NCI-H345 treated with DMSO at 0.1 percent for 48 hours (cell line): Measurements from ENCODE around the gene ZNF106.

Experiments used
- DNase-seq: peaks from one replicate; lab custom pipeline; 2025; ENCODE audit not compliant: unreplicated experiment; lab: John Stamatoyannopoulos, UW

Gene ZNF106

DNA sequence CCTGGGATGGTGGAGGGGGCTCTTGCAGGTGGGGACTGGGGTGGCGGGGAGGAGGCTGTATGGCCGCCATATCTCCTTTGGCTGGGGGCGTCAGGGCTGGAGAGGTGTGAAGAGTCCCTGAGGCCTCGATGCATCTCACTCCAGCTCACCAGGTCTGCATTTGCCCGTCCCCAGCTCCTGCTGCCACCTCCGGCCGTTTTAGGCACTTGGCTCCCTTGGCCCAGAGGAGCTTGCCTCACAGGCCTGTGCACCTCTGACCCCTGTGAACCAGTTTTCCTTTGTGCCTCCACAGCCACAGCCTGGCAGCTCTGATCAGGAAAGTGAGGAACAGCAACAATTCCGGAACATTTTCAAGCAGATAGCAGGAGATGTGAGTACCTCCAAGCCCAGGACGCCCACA, 81.9 kb downstream of the ZNF106 start:
- DNase-seq, result no peak

DNA sequence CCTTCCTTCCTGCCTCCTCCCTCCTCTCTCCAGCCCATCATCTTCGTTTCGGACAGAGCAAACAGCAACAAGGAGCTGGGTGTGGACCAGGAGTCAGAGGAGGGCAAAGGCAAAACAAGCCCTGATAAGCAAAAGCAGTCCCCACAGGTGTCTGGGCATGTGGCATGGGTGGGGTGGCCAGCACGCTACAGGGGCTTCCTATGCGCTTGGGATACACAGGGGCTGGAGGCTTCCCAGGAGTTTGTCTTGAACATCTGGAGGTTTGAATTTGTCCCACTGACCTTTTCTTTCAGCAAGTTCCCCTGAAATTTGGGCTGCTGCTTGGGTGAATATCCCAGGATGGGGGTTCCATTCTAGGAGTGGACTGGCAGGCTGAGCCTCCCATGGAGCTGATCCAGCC, 82.8 kb downstream of the ZNF106 start:
- no peak for DNase-seq

DNA sequence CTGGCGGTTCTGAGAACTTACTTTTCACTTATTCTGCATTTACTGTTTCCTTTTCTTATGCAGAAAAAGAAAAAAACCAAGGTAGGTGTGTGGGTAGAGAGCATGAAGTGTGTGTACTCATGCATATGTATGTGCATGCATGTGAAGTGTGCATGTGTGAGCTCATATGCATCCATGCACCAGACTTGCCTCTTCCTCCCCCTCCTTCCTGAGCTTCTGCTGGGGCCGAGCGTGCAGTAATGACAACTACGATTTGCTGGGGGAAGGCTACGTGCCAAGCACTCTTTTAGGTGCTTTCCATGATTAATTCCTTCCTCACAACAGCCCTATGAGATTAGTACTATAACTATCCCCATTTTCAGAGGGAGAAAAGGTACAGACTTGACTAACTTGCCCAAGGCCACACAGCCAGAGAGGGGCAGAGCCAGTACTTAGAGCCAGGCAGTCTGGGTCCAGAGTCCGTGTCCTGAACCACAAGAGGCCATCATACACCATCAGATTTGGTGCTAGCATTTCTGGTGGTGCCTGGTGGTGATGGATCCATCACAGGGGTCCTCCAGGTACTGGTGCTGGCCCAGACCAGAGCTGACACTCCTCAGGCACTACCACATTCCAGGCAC, 85.0 kb downstream of the ZNF106 start:
- no peak for DNase-seq

DNA sequence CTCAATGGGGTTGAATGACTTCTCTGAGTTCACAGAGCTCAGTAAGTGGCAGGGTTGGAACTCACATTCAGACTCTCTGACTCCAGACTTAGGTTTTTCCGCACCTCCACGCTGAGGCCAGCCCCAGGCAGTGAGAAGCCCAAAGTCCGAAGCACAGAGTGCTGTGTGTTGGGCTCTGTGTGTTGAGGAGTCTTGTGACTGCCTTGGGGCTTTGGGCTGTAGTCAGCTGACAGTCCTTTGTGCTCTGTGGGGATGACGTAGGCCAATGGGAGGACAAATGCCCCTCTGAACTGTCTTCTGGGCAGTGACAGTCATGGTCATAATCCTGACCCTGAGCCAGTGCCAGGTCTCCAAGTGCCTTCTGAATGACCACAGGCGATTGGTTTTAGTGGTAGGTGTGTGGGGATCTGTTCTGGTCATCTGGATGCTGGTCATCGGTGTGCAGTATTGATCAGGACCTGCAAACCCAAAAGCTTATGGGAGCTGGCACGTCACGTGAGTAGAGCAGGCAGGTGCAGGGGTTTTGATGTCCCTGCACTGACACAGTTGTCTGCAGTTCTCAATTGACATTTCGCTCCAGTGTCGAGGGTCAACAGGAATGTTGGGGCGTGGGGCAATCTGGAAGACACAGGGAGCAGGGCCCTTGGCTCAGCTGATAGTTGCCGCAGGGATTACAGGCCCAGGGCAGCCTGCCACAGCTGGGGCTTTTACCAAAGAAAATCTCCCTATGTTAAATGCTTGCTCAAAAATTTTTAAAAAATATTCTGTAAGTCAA, 86.3 kb downstream of the ZNF106 start:
- no peak for DNase-seq

DNA sequence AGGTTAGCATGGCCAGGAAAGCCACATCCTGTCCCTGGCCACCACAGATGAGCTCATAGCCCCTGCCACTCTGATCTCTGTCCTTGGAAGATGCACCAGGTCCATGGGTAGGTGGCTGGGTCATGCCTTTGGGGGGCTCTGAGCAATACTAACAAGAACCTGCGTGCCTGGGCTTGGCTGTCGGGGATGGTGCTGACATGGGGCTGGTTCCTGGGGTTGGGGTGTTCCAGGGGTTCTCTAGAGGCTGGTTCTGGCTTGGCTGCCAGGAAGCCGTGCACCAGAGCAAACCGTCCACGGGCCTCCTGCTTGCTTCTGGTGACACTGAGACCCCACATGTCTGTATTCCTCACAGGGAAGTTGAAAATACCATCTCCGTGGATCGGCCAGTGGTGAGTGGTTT, 87.6 kb downstream of the ZNF106 start:
- no peak for DNase-seq

DNA sequence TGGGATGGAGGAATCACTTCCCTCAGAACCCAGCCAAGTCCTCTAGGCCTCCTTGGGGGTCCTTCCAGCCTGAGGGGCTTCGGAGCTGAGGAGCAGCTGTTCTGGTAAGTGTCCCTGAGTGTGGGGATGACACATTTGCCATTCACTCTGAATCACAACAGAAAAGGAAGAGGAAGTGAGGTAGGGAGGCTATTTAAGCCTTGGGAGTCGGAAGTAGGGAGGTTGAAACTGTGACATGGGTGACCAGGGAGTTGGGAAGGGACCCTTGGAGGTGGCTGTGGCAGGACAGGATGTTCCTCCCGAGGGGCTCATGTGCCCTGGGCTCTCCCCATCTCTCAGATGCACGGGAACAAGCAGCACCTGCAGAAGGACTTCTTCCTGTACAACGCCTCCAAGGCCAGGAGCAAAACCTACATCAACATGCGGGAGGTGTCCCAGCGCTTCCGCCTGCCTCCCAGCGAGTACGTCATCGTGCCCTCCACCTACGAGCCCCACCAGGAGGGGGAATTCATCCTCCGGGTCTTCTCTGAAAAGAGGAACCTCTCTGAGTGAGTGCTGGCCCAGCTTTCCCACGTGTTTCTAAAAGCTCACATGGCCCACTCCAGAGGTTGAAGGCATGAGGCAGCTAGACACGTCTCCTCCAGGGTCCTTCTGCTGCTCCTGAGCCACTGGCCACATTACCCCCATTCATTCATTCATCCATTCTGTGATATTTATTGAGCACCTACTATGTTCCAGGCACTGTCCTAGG, 88.3 kb downstream of the ZNF106 start:
- DNase-seq, result no peak

DNA sequence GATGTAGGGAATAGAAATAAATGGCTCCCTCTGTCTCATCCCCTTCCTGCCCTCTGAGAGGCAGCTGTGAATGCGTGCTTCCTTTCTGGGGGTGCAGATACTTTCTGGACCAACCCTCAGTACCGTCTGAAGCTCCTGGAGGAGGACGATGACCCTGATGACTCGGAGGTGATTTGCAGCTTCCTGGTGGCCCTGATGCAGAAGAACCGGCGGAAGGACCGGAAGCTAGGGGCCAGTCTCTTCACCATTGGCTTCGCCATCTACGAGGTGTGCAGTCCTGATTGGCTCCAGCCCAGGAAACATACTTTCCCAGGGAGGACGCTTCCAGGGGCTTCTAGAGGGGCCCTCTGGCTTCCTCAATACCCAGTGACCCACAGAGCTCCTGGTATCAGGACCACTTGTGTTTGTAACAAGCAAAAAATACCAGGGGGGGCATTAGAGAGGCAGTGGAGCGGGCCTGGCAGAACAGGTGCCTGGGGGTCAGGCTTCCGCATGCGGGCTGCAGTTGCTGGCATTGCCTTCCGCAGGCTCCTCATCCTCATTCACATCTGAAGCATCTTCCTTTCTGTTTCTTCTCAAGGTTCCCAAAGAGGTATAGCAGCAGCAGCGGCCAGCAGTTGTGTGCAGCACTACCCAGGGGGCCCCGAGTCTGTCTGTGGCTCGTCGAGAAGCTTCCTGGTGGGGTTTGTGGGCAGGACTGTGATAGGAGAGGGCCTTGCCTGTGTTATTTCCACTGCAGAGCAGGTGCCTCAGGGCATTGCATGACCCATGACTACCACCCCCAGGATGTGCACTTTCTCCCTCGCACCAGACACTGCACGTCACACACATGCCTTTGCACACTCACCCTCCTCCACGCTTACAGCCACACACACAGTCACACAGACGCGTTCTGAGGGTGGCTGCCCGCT, 89.1 kb downstream of the ZNF106 start:
- DNase-seq, result no peak

DNA sequence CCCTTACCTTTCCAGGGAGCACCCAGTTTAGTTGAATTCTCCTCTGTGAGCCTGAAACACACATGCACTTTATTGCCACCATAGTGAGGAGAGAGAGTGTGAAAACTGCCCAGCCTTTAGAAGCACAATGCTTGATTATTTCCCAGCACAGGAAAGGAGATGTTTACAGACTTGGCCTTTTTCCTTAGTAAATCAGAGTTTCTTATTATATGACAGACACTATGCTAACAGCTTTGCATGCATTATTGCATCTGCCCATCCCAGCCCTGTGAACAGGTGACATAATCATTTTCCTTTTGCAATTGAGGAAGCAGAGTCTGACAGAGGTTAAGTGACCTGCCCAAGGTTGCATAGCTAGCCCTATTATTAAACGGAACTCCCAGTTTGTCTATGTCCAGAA, 95.1 kb downstream of the ZNF106 start:
- DNase-seq, result no peak

DNA sequence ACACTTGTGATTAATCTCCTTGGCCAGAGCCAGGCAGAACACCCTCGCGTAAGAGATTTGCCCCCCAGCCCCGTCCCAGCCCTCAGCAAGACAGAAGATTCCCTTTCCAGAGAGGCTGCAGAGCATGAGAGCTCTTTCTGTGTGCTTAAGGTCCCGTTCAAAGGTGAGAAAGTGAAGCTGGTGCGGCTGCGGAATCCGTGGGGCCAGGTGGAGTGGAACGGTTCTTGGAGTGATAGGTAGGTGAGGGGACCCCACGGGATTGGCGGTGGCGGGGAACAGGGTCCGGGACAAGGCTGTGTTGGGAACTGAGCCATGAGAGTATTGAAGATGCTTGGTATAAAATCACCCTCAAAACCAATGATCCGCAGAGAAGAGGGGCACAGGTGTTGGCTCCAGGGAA, 96.8 kb downstream of the ZNF106 start:
- DNase-seq, result no peak

DNA sequence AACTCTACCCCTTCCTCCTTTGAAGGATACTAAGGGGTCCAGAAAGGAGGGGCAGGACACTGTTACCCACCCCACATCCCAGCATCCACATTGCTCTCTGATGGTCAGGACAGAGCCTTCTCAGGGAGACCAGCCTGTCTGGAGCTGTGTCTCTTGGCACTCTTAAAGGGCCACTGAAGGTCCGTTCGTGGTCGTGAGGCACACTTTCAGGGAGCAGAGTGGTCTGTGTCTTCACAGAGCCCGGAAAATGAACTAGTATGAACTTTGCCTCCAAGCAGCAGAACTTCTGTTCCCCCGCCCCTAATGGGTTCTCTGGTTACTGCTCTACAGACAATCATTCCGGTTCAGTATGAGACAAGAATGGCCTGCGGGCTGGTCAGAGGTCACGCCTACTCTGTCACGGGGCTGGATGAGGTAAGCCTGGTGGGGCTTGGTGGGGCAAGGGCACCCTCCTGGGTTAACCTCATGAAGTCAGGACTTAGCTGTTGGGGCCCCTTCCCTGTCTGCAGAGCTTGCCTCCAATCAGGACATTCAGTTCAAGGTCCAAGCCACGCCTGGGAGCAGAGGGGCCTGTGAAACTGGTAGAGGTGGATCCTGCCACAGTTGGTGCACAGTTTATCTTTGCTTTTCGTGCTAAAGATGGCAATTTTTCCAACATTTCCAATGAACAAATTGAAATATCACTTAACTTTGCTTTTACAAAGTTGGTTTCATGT, 98.5 kb downstream of the ZNF106 start:
- DNase-seq, result no peak

DNA sequence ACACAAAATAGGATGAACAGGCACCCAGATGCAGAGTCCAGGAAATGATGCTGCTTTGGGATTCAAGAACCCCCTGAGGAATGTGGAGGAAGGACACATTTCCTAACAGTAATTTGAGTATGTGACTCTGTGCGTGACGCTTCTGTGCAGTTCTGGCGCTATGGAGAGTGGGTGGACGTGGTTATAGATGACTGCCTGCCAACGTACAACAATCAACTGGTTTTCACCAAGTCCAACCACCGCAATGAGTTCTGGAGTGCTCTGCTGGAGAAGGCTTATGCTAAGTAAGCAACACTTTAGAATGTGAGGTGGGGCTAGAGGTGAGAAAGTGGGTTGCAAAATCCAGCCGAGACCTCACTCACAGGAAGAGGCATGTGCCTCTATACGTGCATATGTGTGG, 103.3 kb downstream of the ZNF106 start:
- DNase-seq, result no peak

DNA sequence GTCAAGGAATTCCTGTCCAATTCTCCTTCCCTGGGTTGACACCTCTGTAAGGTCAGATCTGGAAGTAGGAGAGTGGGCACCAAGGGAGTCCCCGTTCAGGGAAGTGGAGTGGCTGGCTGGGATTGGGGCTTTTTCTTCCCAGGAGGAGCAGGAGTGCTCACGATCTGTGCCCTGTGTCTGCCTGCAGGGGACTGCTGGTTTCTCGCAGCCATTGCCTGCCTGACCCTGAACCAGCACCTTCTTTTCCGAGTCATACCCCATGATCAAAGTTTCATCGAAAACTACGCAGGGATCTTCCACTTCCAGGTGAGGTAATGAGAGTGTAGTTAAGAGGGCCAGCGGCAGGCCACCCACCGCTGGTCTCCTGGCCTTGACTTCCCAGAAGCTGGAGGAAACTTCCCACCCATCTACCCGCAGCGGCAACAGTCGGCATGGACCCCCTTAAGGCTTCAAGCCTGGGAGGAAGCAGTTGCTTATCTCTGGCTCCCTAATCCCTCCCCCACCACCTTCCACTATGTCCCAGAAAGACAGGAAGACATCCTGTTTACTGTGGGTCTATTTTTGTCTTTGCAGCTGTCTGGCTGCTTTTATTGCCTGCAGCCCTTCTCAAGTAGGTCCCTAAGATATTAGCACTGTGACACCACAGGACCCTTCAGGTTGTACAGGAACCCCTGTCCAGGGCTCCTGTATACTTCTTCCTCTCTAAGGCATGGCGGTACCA, 104.8 kb downstream of the ZNF106 start:
- no peak for DNase-seq

DNA sequence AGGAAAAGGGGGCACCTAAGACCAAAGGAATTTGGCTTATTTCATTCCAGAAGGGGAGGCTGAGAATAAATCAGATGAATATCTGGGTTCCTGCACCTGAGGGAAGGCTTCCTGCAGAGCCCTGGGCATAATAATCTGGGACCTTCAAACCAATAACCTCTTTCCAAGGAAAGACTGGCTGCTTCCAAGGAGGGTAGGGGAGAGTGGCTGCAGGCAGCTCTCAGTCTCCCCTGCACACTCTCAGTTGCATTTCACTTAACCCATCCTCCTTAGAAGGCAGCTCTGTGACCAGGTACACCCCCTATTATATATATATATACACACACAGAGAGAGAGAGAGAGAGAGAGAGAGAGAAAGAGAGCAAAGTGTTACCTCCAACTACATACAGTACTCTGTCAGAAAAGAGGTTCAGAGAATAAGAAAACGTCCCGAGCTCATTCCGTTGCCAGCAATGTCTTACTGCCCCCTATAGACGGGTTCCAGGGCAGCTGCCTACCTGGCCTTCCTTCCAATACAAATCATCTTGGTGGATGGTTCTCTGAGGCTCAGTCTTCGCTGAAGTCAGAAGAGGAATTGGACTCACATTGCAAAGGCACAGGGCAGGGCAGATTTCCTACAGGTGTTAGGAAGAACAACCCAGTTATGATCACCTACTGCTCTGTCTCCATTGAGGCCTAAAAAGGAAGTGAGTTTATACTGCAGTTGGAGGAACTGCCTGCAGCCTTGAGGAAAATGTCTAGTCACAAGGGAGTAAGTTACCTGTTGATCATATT, 105.5 kb downstream of the ZNF106 start:
- DNase-seq, result no peak

DNA sequence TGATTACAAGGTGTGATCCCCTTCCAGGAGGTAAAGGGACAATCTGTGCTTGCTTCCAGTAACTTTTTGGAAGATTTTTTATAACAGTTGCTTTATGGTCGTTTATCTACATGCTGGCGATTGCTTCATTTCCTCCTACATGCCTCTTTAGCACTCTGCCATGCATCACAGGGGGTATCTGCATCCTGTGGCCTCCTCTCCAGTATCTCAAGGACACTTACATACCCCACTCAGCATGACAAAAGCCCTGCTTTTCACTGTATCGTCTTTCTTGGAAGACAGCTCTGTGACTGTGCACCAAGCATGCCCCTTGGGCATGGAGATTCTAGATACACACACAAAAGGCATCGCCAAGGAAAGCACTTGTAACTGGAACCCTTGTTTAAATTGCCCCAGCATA, 106.3 kb downstream of the ZNF106 start:
- no peak for DNase-seq

DNA sequence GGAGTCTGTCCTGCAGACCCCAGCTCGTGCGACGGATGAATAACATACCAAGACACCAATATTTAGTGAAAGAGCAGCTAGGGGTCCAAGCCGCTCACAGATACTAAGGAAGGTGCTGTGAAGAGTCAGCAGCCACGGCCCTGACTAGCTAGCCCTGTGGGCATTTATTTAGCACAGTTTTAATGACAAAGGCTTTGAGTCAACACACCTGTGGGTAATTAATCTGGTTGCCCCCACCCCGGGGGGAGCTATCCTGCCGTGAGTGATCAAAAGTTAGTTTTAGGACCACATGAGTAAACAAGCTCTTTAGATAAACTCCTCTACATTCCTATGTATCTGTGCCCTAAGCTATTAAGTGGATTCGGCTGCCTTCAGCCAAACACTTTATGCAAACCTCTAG, 112.9 kb downstream of the ZNF106 start:
- DNase-seq, result no peak

DNA sequence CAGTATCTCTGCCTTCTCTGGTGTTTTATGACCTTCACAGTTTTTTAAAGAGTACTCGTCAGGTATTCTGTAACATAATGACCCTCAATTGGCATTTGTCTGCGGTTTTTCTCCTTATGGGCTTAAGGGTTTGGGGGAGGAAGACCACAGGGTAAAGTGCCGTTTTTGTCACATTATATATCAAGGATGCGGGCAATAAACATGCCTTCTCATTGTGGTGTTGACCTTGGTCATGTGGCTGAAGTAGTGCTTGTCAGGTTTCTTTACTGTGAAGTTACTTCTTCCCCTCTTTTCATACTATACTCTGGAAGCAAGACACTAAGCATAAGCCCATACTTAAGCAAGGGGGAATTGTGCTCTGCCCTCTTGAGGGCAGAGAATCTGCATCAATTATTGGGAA, 115.0 kb downstream of the ZNF106 start:
- DNase-seq, result no peak

DNA sequence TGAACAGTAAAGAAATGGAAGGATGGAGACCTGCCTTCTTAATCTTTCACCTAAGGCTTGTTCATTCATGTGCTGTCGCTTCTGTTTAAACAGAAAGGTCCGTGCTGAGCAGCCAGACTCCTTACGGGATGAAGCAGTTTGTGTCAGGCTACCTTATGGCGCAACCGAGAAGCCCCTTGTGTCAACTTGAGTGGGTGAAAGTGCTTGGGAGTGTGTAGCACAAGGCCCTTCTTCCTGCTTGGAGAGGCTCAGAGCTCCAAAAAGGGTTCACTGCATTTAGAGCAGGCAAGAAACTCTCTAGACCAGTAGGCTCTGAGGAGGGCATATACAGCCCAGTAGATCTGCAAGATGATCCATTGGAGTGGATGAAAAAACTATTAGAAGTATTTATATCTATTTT, 115.7 kb downstream of the ZNF106 start:
- no peak for DNase-seq

DNA sequence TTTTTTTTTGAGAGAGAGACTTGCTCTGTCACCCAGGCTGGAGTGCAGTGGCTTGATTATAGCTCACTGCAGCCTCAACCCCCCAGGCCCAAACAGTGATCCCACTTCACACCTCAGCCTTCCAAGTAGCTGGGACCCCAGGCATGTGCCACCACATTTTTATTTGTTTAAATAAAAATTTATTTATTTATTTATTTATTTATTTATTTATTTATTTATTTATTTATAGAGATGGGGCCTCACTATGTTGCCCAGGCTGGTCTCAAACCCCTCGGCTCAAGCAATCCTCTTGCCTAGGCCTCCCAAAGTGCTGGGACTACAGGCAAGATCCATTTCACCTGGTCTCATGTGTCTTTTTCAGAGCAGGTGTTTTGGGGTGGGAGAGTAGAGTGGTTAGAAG, 116.1 kb downstream of the ZNF106 start:
- DNase-seq, result no peak

DNA sequence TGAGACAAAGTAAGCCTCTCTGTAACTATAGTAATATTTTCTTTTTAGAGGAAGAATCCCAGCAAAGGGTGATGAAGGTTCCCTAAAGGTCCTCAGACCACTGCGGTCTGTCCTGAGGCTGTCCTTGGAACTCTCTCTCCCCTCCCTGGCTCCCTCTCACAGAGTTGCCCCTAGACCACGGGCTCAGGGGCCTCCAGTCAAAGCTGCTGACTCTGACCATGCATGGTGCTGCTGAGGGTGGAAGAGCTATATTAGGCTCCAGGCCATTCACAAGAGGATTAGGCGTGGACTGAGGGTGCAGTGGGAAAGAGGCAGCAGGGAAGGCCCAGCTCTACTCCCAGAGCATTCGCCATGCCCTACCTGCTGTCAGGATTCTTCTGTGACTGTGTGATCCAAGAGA, 117.0 kb downstream of the ZNF106 start:
- DNase-seq, result no peak
